H1 (cell line): ENCODE data around the gene LMNTD2. TPM values are rescaled to one million over a fixed set of nuclear protein-coding genes. Genes with fewer than 3 reads are reported as not detected.

ENCODE experiments used
- CTCF ChIA-PET: fragments of 300-600 bp; sonication (Branson Sonifier 250); formaldehyde crosslinking; loops from one replicate; lab custom pipeline; 2021; ENCODE audit not compliant: partially characterized antibody; lab: Charles Lee
- POLR2A ChIA-PET: fragments of 300-600 bp; sonication (Branson Sonifier 250); formaldehyde crosslinking; loops from one replicate; lab custom pipeline; 2021; ENCODE audit warnings: inconsistent platforms; ENCODE audit not compliant: partially characterized antibody; lab: Charles Lee
- DNase-seq, 2 experiments: peaks; one replicate each; pipeline versions ENCODE4 v3.0.0 to v3.0.0-alpha.2; 2010 to 2022; ENCODE audit warnings: low spot score in 2 of 2, low read depth in 1 of 2, mixed read lengths in 1 of 2
- FAIRE-seq: peaks from 2 replicates; lab custom pipeline; 2011; peaks lifted over from hg19 to GRCh38; lab: Jason Lieb, UNC
- H2AFZ ChIP-seq: 2 replicates; pipeline ENCODE4 v1.8.1; 2012; ENCODE audit warnings: low read length, inconsistent platforms
- H2AK5ac ChIP-seq: 2 replicates; pipeline ENCODE4 v1.6.1; 2013; ENCODE audit warnings: low read depth, low read length
- H2BK120ac ChIP-seq: replicated peaks from 2 replicates; pipeline ENCODE3; 2013; ENCODE audit warnings: low read depth, low read length, inconsistent platforms
- H2BK12ac ChIP-seq: 2 replicates; pipeline ENCODE4 v1.6.1; 2013; ENCODE audit warnings: low read depth, low read length
- H2BK15ac ChIP-seq: 2 replicates; pipeline ENCODE4 v1.6.1; 2013; ENCODE audit warnings: low read length
- H2BK20ac ChIP-seq: 2 replicates; pipeline ENCODE4 v1.6.1; 2013; ENCODE audit warnings: low read length
- H2BK5ac ChIP-seq: 2 replicates; pipeline ENCODE4 v1.6.1; 2013; ENCODE audit warnings: low read depth, low read length
- H3K14ac ChIP-seq: 2 replicates; pipeline ENCODE4 v1.6.1; 2013; ENCODE audit warnings: inconsistent platforms; ENCODE audit not compliant: insufficient read length
- H3K18ac ChIP-seq: 2 replicates; pipeline ENCODE4 v1.6.1; 2013; ENCODE audit warnings: low read length; ENCODE audit errors: extremely low read depth
- H3K23ac ChIP-seq: 2 replicates; pipeline ENCODE4 v1.6.1; 2013; ENCODE audit warnings: inconsistent platforms; ENCODE audit not compliant: insufficient read length
- H3K23me2 ChIP-seq: 2 replicates; pipeline ENCODE4 v1.6.1; 2013; ENCODE audit warnings: low read depth, low read length
- H3K27ac ChIP-seq: 2 replicates; pipeline ENCODE4 v1.6.1; 2011; ENCODE audit warnings: low read depth, low read length, inconsistent platforms
- H3K27me3 ChIP-seq, 4 experiments: replicated peaks in 1 of 4; 1 replicate in 1 of 4; 2 replicates in 3 of 4; pipeline versions ENCODE4 v1.6.1 to v1.8.1; 2011 to 2013; ENCODE audit warnings: low read length in 3 of 4, mild to moderate bottlenecking in 3 of 4, inconsistent platforms in 2 of 4, mixed read lengths in 2 of 4, moderate library complexity in 1 of 4; ENCODE audit not compliant: control insufficient read depth in 3 of 4, insufficient read depth in 3 of 4; ENCODE audit errors: extremely low read depth in 1 of 4
- H3K36me3 ChIP-seq, 4 experiments: 2 replicates each; pipeline versions ENCODE4 v1.6.1 to v1.8.1; 2011 to 2013; ENCODE audit warnings: mild to moderate bottlenecking in 4 of 4, low read length in 3 of 4, moderate library complexity in 2 of 4, control low read depth in 1 of 4, inconsistent platforms in 1 of 4; ENCODE audit not compliant: insufficient read depth in 4 of 4, control insufficient read depth in 2 of 4
- H3K4ac ChIP-seq: replicated peaks from 2 replicates; pipeline ENCODE3; 2013; ENCODE audit warnings: low read length, low read depth, mixed read lengths, inconsistent platforms; ENCODE audit not compliant: insufficient read length
- H3K4me1 ChIP-seq, 4 experiments: replicated peaks in 1 of 4; 1 replicate in 1 of 4; 2 replicates in 3 of 4; pipeline versions ENCODE4 v1.6.1 to v1.8.1; 2011 to 2013; ENCODE audit warnings: low read length in 3 of 4, inconsistent platforms in 2 of 4, mixed read lengths in 1 of 4; ENCODE audit not compliant: insufficient read depth in 4 of 4, control insufficient read depth in 3 of 4
- H3K4me2 ChIP-seq, 2 experiments: 2 replicates each; pipeline versions ENCODE4 v1.6.1 to v1.8.1; 2011 to 2013; ENCODE audit warnings: low read depth in 2 of 2, low read length in 2 of 2, control low read depth in 1 of 2, inconsistent platforms in 1 of 2, mild to moderate bottlenecking in 1 of 2; ENCODE audit not compliant: insufficient read depth in 1 of 2
- H3K4me3 ChIP-seq, 4 experiments: fragments of 200-600, 300-600 bp in 1 of 4; sonication (generic), shearing (Covaris generic), sonication (Bioruptor Twin) in 1 of 4; 2 replicates each; pipeline versions ENCODE4 v1.5.1 to v1.8.1; 2011 to 2016; ENCODE audit warnings: low read length in 4 of 4, low read depth in 3 of 4, control low read depth in 2 of 4, inconsistent platforms in 2 of 4, mild to moderate bottlenecking in 2 of 4, mixed read lengths in 1 of 4, moderate library complexity in 1 of 4; ENCODE audit not compliant: insufficient read depth in 2 of 4; ENCODE audit errors: extremely low read depth in 1 of 4
- H3K56ac ChIP-seq: replicated peaks from 2 replicates; pipeline ENCODE3; 2013; ENCODE audit warnings: low read depth, mild to moderate bottlenecking, mixed read lengths, low read length, inconsistent platforms; ENCODE audit not compliant: insufficient read length
- H3K79me1 ChIP-seq: 2 replicates; pipeline ENCODE4 v1.6.1; 2013; ENCODE audit warnings: low read depth, low read length, control low read depth
- H3K79me2 ChIP-seq, 2 experiments: 2 replicates each; pipeline versions ENCODE4 v1.6.1 to v1.8.1; 2012 to 2013; ENCODE audit warnings: low read length in 2 of 2, mild to moderate bottlenecking in 2 of 2, inconsistent platforms in 1 of 2; ENCODE audit not compliant: insufficient read depth in 2 of 2, control insufficient read depth in 1 of 2
- H3K9ac ChIP-seq, 4 experiments: replicated peaks in 1 of 4; 1 replicate in 1 of 4; 2 replicates in 3 of 4; pipeline versions ENCODE4 v1.6.1 to v1.8.1; 2011 to 2013; ENCODE audit warnings: low read depth in 3 of 4, low read length in 3 of 4, control low read depth in 2 of 4, mild to moderate bottlenecking in 2 of 4, moderate library complexity in 2 of 4, inconsistent platforms in 1 of 4; ENCODE audit errors: extremely low read depth in 1 of 4
- H3K9me3 ChIP-seq, 2 experiments: 2 replicates each; pipeline versions ENCODE4 v1.6.1 to v1.8.1; 2012 to 2013; ENCODE audit warnings: mild to moderate bottlenecking in 2 of 2, moderate library complexity in 2 of 2, control low read depth in 1 of 2, inconsistent platforms in 1 of 2, low read depth in 1 of 2, low read length in 1 of 2, mixed read lengths in 1 of 2; ENCODE audit not compliant: insufficient read depth in 2 of 2
- H4K20me1 ChIP-seq, 2 experiments: replicated peaks in 1 of 2; 2 replicates each; pipeline versions ENCODE3 to v1.8.1; 2011 to 2013; ENCODE audit warnings: inconsistent platforms in 2 of 2, low read length in 2 of 2, mild to moderate bottlenecking in 1 of 2; ENCODE audit not compliant: insufficient read depth in 2 of 2, control insufficient read depth in 1 of 2
- H4K5ac ChIP-seq: 2 replicates; pipeline ENCODE4 v1.6.1; 2013; ENCODE audit warnings: low read length, low read depth, mixed read lengths, inconsistent platforms; ENCODE audit not compliant: insufficient read length
- H4K8ac ChIP-seq: 2 replicates; pipeline ENCODE4 v1.8.0; 2013; ENCODE audit warnings: mild to moderate bottlenecking, moderate library complexity, low read length, inconsistent platforms; ENCODE audit not compliant: insufficient read depth; ENCODE audit errors: extremely low read depth
- H4K91ac ChIP-seq: replicated peaks from 2 replicates; pipeline ENCODE3; 2013; ENCODE audit warnings: low read length, mixed read lengths, inconsistent platforms; ENCODE audit not compliant: insufficient read length
- ASH2L ChIP-seq: fragments of 200-600, 300-600 bp; sonication (generic); IDR thresholded peaks from one replicate; pipeline ENCODE4 v1.7.1; 2017; ENCODE audit warnings: low read length
- BRCA1 ChIP-seq: IDR thresholded peaks from 2 replicates; pipeline ENCODE4 v1.6.1; 2012; ENCODE audit warnings: low read depth, low read length, improper control_type of control experiment
- E2F6 ChIP-seq: IDR thresholded peaks from 2 replicates; pipeline ENCODE4 v1.6.1; 2012; ENCODE audit warnings: inconsistent platforms
- EZH2 ChIP-seq: fragments of 200-600 bp; sonication (generic); IDR thresholded peaks from 2 replicates; pipeline ENCODE4 v1.7.1; 2012; ENCODE audit warnings: low read depth, mild to moderate bottlenecking, moderate library complexity, low read length, inconsistent platforms; ENCODE audit not compliant: severe bottlenecking
- GTF2F1 ChIP-seq: IDR thresholded peaks from 2 replicates; pipeline ENCODE4 v1.6.1; 2012; ENCODE audit warnings: low read depth, low read length, improper control_type of control experiment, borderline replicate concordance
- MAFK ChIP-seq: IDR thresholded peaks from 2 replicates; pipeline ENCODE4 v1.6.1; 2012; ENCODE audit warnings: low read depth, mild to moderate bottlenecking, improper control_type of control experiment, low read length
- POLR2AphosphoS5 ChIP-seq: IDR thresholded peaks from 2 replicates; pipeline ENCODE4 v1.6.1; 2011; ENCODE audit warnings: low read depth, low read length
- SIRT6 ChIP-seq: IDR thresholded peaks from one replicate; pipeline ENCODE4 v1.7.1; 2012; ENCODE audit warnings: low read length, inconsistent platforms
- WGBS, 2 experiments: shearing (Covaris generic) in 1 of 2; methylation state at CpG; one replicate each; pipeline versions ENCODE4 v1.1.6 to v1.1.7; 2013 to 2015; ENCODE audit warnings: low lambda C conversion rate in 2 of 2, mixed read lengths in 2 of 2, inconsistent platforms in 1 of 2, low coverage in 1 of 2, missing lambda C conversion rate in 1 of 2; ENCODE audit not compliant: insufficient replicate concordance in 2 of 2, insufficient coverage in 1 of 2, insufficient read length in 1 of 2; ENCODE audit errors: extremely low coverage in 1 of 2, missing lambda C conversion rate in 1 of 2; 5-methylcytosine and 5-hydroxymethylcytosine counted together
- polyA plus RNA-seq, 7 experiments: library from polyadenylated mRNA; depleted of rRNA in 3 of 7; stranded (reverse) in 5 of 7; unstranded in 2 of 7; fragments of >200 nt in 5 of 7; fragments of 200-250 nt in 2 of 7; gene quantifications; 1 replicate in 5 of 7; 2 replicates in 1 of 7; 4 replicates in 1 of 7; pipeline versions ENCODE4 v1.2.1 to v1.2.3, GENCODE V29; 2011 to 2013; ENCODE audit warnings: missing spikeins in 2 of 7, mixed read lengths in 2 of 7
- total RNA-seq: library from RNA; stranded (reverse); fragmentation: NEBNext Ultra II Directional; extraction: Animal tissue kit (Norgen Biotek cat#: 25700); gene quantifications from 2 replicates; pipeline ENCODE4 v1.2.1, GENCODE V29; 2021

Gene LMNTD2
- total and polyA plus RNA-seq, 2 of the 8 experiments (the other 6 are each of a cell fraction or from before 2014, with no cell fraction given): 1.6 to 3.1 TPM

- no peak for FAIRE-seq
- POLR2A ChIA-PET: interaction anchor here (0.6 to 3.4 kb wide), 5 partner anchors 12 to 184 kb away, joined by 3 to 15 read pairs (median 8); partner anchors contain the start of gene PHRF1
- peaks cover 13% of the 10 kb centered on the region for H3K79me1 ChIP-seq
Measured at GRCh38 chr11:563812-564578, 3.5 kb upstream of the LMNTD2 start.

More at GRCh38 chr11:563812-564578, 3.5 kb upstream of the LMNTD2 start:
- DNase-seq: no peak
- H3K4me3 ChIP-seq: no peak overlapping the region
- no peaks in the 10 kb centered on the region; a peak in 3 of 7 replicates for H3K27me3 ChIP-seq
- H2AK5ac ChIP-seq: no peak overlapping the region
- H3K56ac ChIP-seq: no peak overlapping the region
- no peak overlapping the region for H4K8ac ChIP-seq
- no peak overlapping the region for H4K5ac ChIP-seq
- H3K9ac ChIP-seq: no peak overlapping the region
- no peak overlapping the region for H2AFZ ChIP-seq
- peaks cover 0 to 4% of the 10 kb centered on the region in 2 experiments; a peak in 1 of 4 replicates for H3K79me2 ChIP-seq
- no peak overlapping the region for H3K14ac ChIP-seq
- H3K4ac ChIP-seq: no peak overlapping the region
- no peak overlapping the region for H3K4me2 ChIP-seq
- H3K23ac ChIP-seq: no peak overlapping the region
- H2BK15ac ChIP-seq: no peak overlapping the region
- CTCF ChIA-PET: interaction anchor here (0.8 to 2.0 kb wide), 7 partner anchors 9 to 200 kb away, joined by 3 to 6 read pairs (median 4); no protein-coding TSS in a partner anchor
- peaks cover 14% of the 10 kb centered on the region; the same call in 1 of the 2 replicates for H3K23me2 ChIP-seq
- H3K18ac ChIP-seq: no peak overlapping the region
- H2BK120ac ChIP-seq: no peak overlapping the region
- no peak overlapping the region for H3K27ac ChIP-seq
- no peaks in the 10 kb centered on the region for H3K9me3 ChIP-seq
- no peak overlapping the region for H2BK12ac ChIP-seq
- H4K20me1 ChIP-seq: peaks cover 10 to 32% of the 10 kb centered on the region in 2 experiments
- H2BK20ac ChIP-seq: no peak overlapping the region
- TF ChIP-seq E2F6 (no peak), MAFK (no peak), ASH2L (no peak), GTF2F1 (no peak), BRCA1 (no peak), POLR2AphosphoS5 (no peak), EZH2 (no peak), SIRT6 (no peak)
- TF ChIP-seq, all 59 proteins: peak for 0
- Histone ChIP-seq H4K91ac (no peak overlapping the region), H3K4me1 (peaks cover 0 to 26% (median 15%) of the 10 kb centered on the region in 4 experiments; a peak in 6 of 7 replicates), H2BK5ac (no peak overlapping the region), H3K36me3 (peaks cover 0 to 8% (median 4%) of the 10 kb centered on the region in 4 experiments; a peak in 5 of 8 replicates)
- 91% methylated on average over 12 of the region's 12 CpGs; no CpG with 5 or more reads in 1 of the 2 experiments for WGBS, 2 experiments
